NCI-H1105 treated with DMSO at 0.1 percent for 48 hours (cell line): ENCODE results near the gene DIAPH3.
"Not testable (repeated sequence)": the region's sequence is repeated elsewhere in the genome, so short reads cannot be mapped to it uniquely, and the experiment has no call there.

Source experiments
- DNase-seq: peaks from one replicate; lab custom pipeline; 2025; lab: John Stamatoyannopoulos, UW

The DIAPH3 gene

DNA sequence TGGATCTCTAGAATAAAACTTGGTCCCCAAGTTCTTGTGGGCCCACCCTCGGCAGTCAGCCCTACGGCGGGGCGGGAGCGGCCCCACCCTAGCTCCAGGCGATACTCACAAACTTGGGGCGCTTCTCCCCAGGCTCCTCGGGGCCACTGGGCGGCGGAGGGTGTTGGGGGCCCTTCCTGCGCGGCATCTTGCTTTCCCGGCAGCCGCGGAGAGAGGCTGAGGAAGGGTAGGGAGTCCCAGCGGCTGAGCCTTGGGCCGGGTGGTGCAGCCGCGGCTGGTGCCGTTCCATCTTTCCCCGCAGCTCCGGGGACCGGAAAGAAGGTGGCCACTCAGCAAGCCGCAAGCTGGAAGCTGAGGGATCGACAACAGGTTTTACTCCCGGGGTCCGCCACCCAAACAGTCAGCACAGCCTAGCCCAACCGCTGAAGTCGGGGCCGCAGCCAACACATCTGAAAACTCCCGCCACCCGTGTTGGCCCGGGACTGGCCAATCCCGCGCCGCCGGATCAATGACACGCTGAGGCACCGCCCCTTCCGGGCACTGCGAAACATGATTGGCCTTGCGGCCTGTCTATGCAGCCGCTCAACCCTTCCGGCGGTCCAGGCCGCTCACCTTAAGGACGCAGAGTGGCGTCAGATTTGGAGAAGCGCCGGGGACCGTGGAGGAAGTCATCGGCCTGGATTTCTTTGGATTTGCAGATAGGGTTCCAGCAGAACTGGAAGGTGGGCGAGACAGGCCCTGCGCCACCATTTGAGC, at the start of gene DIAPH3:
Gene DIAPH3 (minus strand): TSS at position 451 of the 756 bp plus-strand sequence. CDS start 162 bp downstream, at position 289.
- peak; percentile 99 for DNase-seq

DNA sequence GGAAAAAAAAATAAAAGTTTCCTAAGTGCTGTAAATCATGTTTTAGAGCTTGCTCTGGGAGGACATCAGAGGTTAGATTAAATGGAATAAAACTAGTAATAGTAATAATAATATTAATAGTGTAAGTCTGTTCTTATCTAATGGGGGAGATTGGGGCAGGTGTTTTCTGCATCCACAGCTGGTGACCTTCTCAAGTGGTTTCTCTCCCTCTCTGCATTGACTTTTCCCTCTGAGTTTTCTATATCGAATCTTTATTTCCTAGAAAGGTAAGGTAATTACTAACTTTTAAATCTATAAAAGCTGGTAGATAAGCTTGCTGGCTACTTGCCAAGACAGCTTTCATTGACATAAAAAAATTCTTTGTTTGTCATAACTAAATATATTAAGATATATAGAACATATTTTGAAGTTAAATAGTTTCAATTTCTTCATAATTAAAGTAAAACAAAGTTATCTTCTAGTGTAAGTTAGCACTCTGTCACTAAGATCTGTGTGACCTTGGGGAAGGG, 49.6 kb upstream of the DIAPH3 start:
- peak; percentile 9 for DNase-seq

DNA sequence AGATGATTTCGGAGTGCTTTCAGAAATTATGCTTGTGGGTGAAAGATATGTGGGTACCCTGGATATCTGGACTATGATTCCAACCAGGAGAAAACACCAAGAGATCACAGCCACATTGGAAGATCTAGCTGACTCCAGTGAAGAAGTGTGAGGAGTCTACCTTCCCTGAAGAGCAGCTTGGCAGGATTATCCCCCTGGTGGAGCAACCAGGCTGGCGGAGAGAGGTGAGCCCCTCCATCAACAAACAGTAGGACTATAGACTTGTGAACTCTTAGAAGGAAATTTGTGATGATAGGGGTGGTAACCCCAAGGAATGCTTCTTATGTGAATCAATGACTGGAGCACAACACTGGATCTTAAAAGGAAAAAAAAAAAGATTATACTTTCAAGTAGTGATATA, 47.8 kb upstream of the DIAPH3 start:
- DNase-seq: no peak

DNA sequence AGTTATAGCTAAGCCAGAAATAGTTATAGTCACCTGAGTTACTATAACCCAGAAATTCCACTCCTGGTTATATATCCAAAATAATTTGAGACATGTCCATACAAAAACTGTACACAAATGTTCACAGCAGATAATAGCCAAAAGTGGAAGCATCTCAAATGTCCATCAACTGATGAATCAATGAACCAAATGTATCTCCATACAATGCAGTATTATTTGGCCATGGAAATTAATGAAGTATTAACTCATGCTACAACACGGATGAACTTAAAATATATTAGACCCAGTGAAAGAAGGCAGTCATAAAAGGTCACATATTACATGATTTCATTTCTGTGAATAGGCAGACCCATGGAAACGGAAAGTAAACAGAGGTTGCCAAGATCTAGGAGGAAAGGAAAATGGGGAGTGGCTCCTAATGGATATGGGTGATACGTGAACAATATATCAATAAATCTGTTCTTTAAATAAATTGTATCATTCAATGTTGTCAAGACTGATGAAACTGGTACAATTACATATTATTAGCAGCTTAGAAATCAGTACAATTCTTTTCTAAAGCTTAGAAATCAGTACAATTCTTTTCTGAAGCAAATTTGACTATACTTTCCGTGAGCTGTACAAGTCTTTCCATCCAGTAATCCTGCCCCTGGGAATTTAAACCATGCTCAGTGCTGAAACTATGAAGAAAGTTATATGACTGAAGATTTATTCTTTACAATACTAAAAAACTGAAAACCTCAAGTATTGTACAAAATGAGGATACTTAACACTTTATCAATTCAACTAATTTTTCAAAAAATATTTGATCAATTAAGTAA, 47.0 kb upstream of the DIAPH3 start:
- no peak for DNase-seq

DNA sequence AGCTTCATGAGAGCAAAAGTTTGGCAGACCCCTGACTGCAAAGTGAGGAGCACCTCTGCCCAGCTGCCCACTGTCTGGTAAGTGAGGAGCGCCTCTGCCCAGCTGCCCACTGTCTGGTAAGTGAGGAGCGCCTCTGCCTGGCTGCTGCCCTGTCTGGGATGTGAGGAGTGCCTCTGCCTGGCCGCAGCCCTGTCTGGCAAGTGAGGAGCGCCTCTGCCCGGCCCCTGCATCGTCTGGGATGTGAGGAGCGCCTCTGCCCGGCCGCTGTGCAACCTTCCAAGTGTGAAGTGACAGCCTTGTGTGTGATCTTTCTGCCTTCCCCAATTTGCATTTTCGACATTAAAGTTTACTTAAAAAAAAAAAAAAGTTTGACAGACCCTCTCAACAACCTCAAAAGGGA, 41.8 kb upstream of the DIAPH3 start:
- DNase-seq: not testable (repeated sequence)

GRCh38 chr13:60201286-60201685, 37.6 kb upstream of the DIAPH3 start:
- no peak for DNase-seq

DNA sequence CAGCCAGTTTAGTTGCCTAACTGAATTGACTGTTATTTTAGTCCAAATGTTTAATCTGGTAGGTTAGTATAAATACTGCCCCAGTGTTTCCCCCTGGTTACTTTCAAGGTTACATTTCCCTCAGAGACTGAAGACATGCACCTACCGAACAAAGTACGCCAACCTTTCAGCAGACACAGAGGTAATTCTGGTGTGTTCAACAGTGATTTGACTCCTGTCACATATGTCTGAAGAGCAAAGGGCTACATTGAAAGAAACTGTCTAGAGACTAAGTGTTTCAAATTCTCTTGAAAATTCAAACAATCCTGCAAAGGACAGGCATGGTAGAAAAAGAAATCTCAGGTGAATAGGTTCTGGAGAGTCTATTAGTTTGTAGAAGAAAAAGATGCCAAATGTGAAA, 32.2 kb upstream of the DIAPH3 start:
- DNase-seq: not testable (repeated sequence)

DNA sequence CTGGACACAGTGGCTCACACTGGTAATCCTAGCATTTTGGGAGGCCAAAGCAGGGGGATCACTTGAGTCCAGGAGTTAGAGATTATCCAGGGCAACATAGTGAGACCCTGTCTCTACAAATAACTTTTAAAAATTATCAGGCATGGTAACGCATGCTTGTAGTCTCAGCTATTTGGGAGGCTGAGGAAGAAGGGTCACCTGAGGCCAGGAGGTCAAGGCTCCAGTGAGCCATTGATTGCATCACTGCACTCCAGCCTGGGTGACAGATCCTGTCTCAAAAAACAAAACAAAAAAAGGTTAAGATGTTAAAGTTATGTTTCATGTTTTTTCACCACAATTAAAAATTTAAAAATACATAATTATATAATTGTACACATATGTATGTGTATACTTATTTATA, 19.2 kb upstream of the DIAPH3 start:
- DNase-seq: no peak

DNA sequence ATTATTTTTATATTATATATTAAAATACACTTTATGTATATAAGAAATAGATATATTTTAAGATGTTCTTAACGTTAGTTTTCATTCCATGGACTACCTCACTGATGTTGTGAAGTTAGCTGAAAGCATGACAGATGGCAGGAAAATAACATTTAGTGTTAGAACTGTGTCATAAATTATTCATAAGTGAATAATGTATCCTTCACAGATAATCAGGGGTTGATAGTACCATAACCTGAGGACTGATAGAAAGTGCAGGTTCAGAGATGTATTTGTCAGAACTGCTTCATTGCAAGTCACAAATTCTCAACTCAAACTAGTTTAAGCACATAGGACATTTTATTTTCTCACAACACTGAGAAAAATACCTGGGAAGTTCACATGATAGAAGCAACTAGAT, 14.6 kb upstream of the DIAPH3 start:
- DNase-seq: no peak

GRCh38 chr13:60175571-60175970, 11.8 kb upstream of the DIAPH3 start:
- no peak for DNase-seq

- no peak for DNase-seq
Observed at GRCh38 chr13:60174113-60174512, 10.4 kb upstream of the DIAPH3 start.

GRCh38 chr13:60172111-60172510, 8.4 kb upstream of the DIAPH3 start:
- DNase-seq: no peak

DNA sequence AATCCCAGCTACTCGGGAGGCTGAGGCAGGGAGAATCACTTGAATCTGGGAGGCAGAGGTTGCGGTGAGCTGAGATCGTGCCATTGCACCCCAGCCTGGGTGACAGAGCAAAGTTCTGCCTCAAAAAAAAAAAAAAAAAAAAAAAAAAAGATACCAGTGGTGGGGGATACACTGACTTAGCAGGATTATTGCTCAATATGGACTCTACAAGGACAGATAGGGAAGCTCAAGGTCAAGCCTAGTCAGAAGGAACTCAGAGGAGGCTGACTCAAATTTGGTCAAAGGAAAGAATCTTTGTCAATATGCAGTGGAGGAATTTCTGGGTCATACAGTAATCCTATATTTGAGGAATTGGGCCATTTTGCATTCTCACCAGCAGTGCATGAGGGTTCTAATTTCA, 6.7 kb upstream of the DIAPH3 start:
- DNase-seq: no peak

DNA sequence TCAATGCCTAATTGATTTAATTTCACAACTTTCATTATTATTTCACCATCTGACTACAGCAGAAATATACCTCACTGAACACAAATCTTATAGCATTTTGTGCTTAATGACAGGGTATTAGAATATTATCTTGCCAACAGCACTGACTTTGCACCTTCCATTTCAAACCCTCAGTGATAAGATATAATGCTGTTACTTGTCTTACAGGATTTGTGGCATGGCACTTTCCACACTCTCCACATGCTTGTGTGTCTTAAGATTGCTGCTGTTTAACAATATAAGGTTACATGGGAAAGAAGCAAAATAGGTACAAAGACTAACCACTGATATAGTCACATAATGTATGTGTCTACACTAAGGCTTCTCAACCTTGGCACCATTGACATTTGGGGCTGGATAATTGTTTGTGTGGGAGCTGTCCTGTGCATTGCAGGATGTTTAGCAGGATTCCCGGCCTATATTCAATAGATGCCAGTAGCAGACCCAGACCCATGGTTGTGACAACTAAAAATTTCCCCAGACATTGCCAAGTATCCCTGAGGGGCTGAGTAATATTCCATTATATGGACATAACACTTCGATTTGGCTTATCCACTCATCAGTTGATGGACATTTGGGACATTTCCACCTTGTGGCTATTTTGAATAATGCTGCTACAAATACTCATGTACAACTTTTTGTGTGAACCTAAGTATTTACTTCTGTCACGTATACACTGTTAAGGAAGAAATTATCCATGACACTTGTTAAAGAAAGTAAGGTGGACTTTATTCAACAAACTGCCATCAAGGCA, 5.7 kb upstream of the DIAPH3 start:
- DNase-seq: no peak

GRCh38 chr13:60167121-60167520, 3.4 kb upstream of the DIAPH3 start:
- no peak for DNase-seq

GRCh38 chr13:60165391-60166099, 1.8 kb upstream of the DIAPH3 start:
- DNase-seq: no peak

DNA sequence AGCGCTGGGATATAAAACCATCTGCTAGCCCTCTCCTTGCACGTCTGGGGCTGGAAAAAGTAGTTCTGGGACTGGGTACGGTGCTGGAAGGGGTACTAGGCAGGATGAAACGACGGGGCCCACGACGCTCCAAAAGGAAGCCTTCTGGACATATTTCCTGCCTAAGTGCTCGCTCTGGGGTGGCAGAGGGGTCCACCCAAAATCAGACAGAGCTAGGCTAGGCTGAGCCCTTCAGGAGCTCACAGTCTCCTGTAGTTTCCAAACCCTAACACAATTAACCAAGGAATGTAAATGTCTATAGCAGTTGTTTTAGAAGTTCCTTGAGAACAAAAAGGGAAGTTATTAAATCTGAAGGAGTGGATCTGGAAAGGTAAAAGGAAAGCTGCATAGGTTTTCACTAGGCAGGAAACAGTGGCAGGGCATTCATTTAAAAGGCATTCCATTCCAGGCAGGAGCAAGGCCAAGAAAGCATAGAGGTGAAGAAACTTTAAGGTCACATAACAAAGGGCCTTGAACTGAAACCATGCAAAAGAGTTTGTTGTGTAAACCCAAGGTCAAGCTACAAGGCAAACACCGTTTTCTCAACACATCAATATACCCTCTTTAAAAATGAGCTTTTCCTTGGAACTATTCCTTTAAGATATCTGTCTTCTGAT, 634 bp upstream of the DIAPH3 start:
- no peak for DNase-seq

- DNase-seq: no peak
Observed at GRCh38 chr13:60162096-60162495, 1.6 kb downstream of the DIAPH3 start.

DNA sequence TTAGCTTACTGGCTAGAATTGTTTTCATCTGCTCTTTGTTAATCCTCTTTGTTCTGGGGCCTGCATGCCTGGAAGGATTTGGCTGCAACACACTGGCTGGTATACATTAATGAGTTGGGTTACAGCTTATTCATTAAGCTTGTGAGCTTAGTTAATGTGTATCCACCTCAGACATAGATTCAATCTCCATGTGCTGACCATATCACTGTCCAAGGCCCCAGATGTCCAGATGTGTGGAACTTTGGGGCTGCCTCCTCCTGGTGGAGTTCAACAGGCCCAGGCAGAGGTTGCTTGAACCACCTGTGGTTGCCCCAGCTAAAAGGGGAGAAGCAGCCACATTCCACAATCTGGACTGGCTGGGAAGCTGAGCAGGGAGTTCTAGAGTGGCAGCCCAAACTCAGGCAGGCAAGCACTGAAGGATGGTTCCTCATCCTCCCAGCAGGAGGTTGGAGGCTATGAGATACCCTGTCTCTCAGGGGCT, 5.4 kb downstream of the DIAPH3 start:
- no peak for DNase-seq

DNA sequence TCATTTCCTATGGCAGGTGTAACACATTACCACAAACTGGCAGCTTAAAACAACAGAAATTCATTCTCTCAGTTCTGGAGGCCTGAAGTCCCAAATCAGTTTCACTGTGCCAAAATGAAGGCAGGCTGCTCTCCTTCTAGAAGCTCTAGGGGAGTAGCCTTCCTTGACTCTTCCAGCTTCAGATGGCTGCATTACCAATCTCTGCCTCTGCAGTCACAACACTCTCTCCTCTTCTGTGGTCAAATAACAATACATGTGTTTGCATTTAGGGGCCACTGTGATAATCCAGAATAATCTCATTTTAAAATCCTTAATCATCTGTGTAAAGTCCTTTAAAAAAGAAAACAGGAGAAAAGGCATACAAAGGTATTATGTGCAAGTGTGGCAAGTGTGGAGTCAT, 7.8 kb downstream of the DIAPH3 start:
- no peak for DNase-seq

DNA sequence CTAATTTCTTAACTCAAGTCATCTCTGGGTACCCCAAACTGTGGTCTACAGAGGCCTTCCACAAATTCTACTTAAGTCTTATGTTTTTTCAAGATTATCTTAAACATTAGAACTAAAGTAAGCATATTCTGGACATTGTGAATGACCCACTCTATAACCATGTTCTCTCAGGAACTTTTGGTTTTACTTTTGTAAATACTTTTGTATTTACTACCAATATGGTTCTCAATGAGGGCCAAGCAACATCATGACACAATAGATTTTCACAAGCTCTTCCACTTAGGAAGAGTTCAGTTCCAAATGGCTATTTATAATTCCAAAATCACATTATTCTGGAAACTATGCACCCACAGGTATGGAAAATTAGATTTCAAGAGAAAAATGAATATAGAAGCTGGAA, 10.8 kb downstream of the DIAPH3 start:
- no peak for DNase-seq
